Heart right ventricle (tissue), 16 donors: ENCODE data around the gene ZNF564. TPM values are rescaled to one million over a fixed set of nuclear protein-coding genes. Genes with fewer than 3 reads are reported as not detected.

Source experiments
- ATAC-seq, 8 donors: fragments of 200-7000 bp; cut with Tn5 transposase; one replicate each; pipeline ENCODE4 v1.9.1; 2020; ENCODE audit warnings: mild to moderate bottlenecking in 8 of 8, moderate library complexity in 8 of 8, moderate number of reproducible peaks in 1 of 8
- DNase-seq, 2 donors: peaks; one replicate each; pipeline ENCODE4 v3.0.0-alpha.2; 2020
- H3K27ac ChIP-seq, 10 donors: fragments of 200-600 bp; sonication (generic) in 2 of 10; one replicate each; pipeline versions ENCODE4 v1.5.0 to v1.8.0; 2020 to 2022; ENCODE audit warnings: mild to moderate bottlenecking in 3 of 10
- H3K27me3 ChIP-seq, 7 donors: fragments of 200-600 bp; one replicate each; pipeline ENCODE4 v1.8.0; 2021 to 2022; ENCODE audit warnings: mild to moderate bottlenecking in 2 of 7
- H3K36me3 ChIP-seq, 9 donors: fragments of 200-600 bp; sonication (generic) in 1 of 9; one replicate each; pipeline versions ENCODE4 v1.5.0 to v1.8.0; 2020 to 2022; ENCODE audit warnings: mild to moderate bottlenecking in 2 of 9
- H3K4me1 ChIP-seq, 9 donors: fragments of 200-600 bp; sonication (generic) in 1 of 9; one replicate each; pipeline versions ENCODE4 v1.5.0 to v1.8.0; 2020 to 2022; ENCODE audit warnings: mild to moderate bottlenecking in 4 of 9
- H3K4me3 ChIP-seq, 10 donors: fragments of 200-600 bp; sonication (generic) in 2 of 10; one replicate each; pipeline versions ENCODE4 v1.5.0 to v1.8.0; 2020 to 2022; ENCODE audit warnings: mild to moderate bottlenecking in 7 of 10, moderate library complexity in 2 of 10
- H3K9me3 ChIP-seq, 11 donors: fragments of 200-600 bp in 10 of 11; sonication (generic) in 2 of 11; one replicate each; pipeline versions ENCODE4 v1.5.0 to v1.8.0; 2013 to 2022; ENCODE audit warnings: mild to moderate bottlenecking in 2 of 11, control low read depth in 1 of 11, moderate library complexity in 1 of 11
- CTCF ChIP-seq, 9 donors: fragments of 200-600 bp; sonication (generic) in 2 of 9; IDR thresholded peaks; one replicate each; pipeline versions ENCODE4 v1.5.0 to v1.8.0; 2021 to 2022; ENCODE audit warnings: antibody characterized with exemption in 9 of 9, mild to moderate bottlenecking in 5 of 9, moderate library complexity in 1 of 9
- WGBS, 2 donors: extraction: QIAGEN DNeasy Blood & Tissue Kit; methylation state at CpG; one replicate each; pipeline ENCODE4 v1.1.7; 2013; ENCODE audit warnings: inconsistent platforms in 1 of 2; 5-methylcytosine and 5-hydroxymethylcytosine counted together
- intact Hi-C, 10 donors: fragments of 100-400 bp; cut with DNase I; formaldehyde crosslinking; loops; one replicate each; pipeline versions ENCODE4 v1.11.1 to v1.14.2; 2022
- polyA plus RNA-seq, 2 donors: library from polyadenylated mRNA; stranded (reverse); fragments of 200-250 nt; gene quantifications; one replicate each; pipeline ENCODE4 v1.2.3, GENCODE V29; 2013
- total RNA-seq, 10 donors: library from RNA; stranded (reverse); fragmentation: NEBNext Ultra II Directional in 3 of 10; extraction: Animal tissue kit (Norgen Biotek cat#: 25700) in 3 of 10; gene quantifications; one replicate each; pipeline versions ENCODE4 v1.2.1 to v1.2.4, GENCODE V29; 2021 to 2023
- donor health status: Arrhythmogenic right ventricular cardiomyopathy.
- donor health status: ischemic (EF 13 %, LVEDD 7.1; RV severe dilation, severe dysfunction).
- donor health status: healthy with polysubstance abuse.
- donor health status: DM: no; HTN: yes; CAD: no.
- donor health status: DM: no; HTN: no; CAD: no.
- donor health status: ischemic (EF 25% LVEDD 6.9; RV normal size, moderate dysfunction).
- donor health status: ischemic (EF 25% LVEDD 5.7; RV mildly dilated, moderate dysfunction).
- donor health status: healthy.
- donor health status: DM: yes; HTN: yes; CAD: no.
- donor health status: Ischemic cardiomyopathy.
- donor health status: ischemic (EF 35%, LVEDD 5.7; RV mildly dilated, moderate dysfunction).
- donor health status: nonischemic (EF 11% LVEDD 7.7; RV severe dilation, severe dysfunction).
- donor health status: DM: yes; HTN: yes; CAD: no.
- donor health status: PGD.
- donor health status: ischemic (EF 29% LVEDD 5.4; RV normal size, mild dysfunction).
- donor health status: nonischemic (EF 23%, LVEDD 6.1; RV moderate dilation, normal function).

Gene ZNF564
- total and polyA plus RNA-seq, 12 donors, result 2.9 to 11.2 (median 9.5) TPM

GRCh38 chr19:12484371-12485051 lies 66.8 kb downstream of the ZNF564 start, which contains the start of gene ZNF709:
ZNF709 (minus strand) TSS chr19:12484816; CDS start chr19:12484657, 159 bp downstream.
- DNase-seq (peak; percentile 92 to 93), ATAC-seq (peak; percentile 98 to 100 (median 100))
- Histone ChIP-seq H3K4me1 (peaks cover 0 to 29% (median 19%) of the 10 kb centered on the region in 9 donors), H3K36me3 (no peaks in the 10 kb centered on the region), H3K27ac (peak within 1 kb of the TSS in 9 of 10 donors; percentile 55 to 86 (median 82)), H3K9me3 (no peaks in the 10 kb centered on the region), H3K27me3 (no peaks in the 10 kb centered on the region), H3K4me3 (peak within 1 kb of the TSS; percentile 82 to 96 (median 92))
- WGBS, 2 donors, result 0% methylated on average over 53 of the region's 53 CpGs
- TF ChIP-seq CTCF (IDR thresholded peaks at IDR 0.05), result no peak
- intact Hi-C loops, result loop anchor here in 2 of 10 donors (2.0 to 5.0 kb wide), 2 partner anchors 42 to 44 kb away; partner anchors contain the start of gene ZNF443 (in 2 of the 2)

GRCh38 chr19:12484011-12484370 lies 67.3 kb downstream of the ZNF564 start:
- DNase-seq, result no peak
- no peak for TF ChIP-seq CTCF (IDR thresholded peaks at IDR 0.05)
- Histone ChIP-seq H3K4me3 (peak overlapping the region; percentile 82 to 96 (median 92)), H3K36me3 (no peaks in the 10 kb centered on the region), H3K9me3 (no peaks in the 10 kb centered on the region), H3K4me1 (peaks cover 0 to 29% (median 19%) of the 10 kb centered on the region in 9 donors), H3K27ac (peak overlapping the region in 9 of 10 donors; percentile 55 to 86 (median 82)), H3K27me3 (no peaks in the 10 kb centered on the region)
- WGBS, 2 donors, result 1% methylated on average over 13 of the region's 13 CpGs
- intact Hi-C loops, result loop anchor here in 2 of 10 donors (2.0 to 5.0 kb wide), 2 partner anchors 42 to 43 kb away; partner anchors contain the start of gene ZNF443 (in 2 of the 2)
- ATAC-seq, result no peak

- DNase-seq (no peak), ATAC-seq (no peak)
- WGBS, 2 donors, result 66 to 79% methylated on average over 2 of the region's 2 CpGs
- intact Hi-C loops, result loop anchor here in 1 of 10 donors (5.0 kb wide), 1 partner anchor 40 kb away; the partner anchor contains the start of gene ZNF443
- Histone ChIP-seq H3K4me3 (no peak overlapping the region), H3K27ac (no peak overlapping the region), H3K9me3 (no peaks in the 10 kb centered on the region), H3K4me1 (peaks cover 0 to 41% (median 29%) of the 10 kb centered on the region in 9 donors), H3K27me3 (no peaks in the 10 kb centered on the region), H3K36me3 (no peaks in the 10 kb centered on the region)
- no peak for TF ChIP-seq CTCF (IDR thresholded peaks at IDR 0.05)
Measured at GRCh38 chr19:12482509-12482886, 68.8 kb downstream of the ZNF564 start.

GRCh38 chr19:12481781-12482508 lies 69.3 kb downstream of the ZNF564 start:
- Histone ChIP-seq H3K36me3 (no peaks in the 10 kb centered on the region), H3K4me3 (no peak overlapping the region), H3K9me3 (no peaks in the 10 kb centered on the region), H3K4me1 (peaks cover 0 to 42% (median 29%) of the 10 kb centered on the region in 9 donors), H3K27ac (no peak overlapping the region), H3K27me3 (no peaks in the 10 kb centered on the region)
- intact Hi-C loops, result loop anchor here in 1 of 10 donors (5.0 kb wide), 1 partner anchor 40 kb away; the partner anchor contains the start of gene ZNF443
- TF ChIP-seq CTCF (IDR thresholded peaks at IDR 0.05), result no peak
- ATAC-seq (no peak), DNase-seq (no peak)
- WGBS, 2 donors, result 76 to 79% methylated on average over 4 of the region's 4 CpGs
